ENCODE data around the gene CFB. TPM values are rescaled to one million over a fixed set of nuclear protein-coding genes. Genes with fewer than 3 reads are reported as not detected.

The CFB gene
- total RNA-seq, 1 experiment from 2014 or later: 5.6 TPM

DNA sequence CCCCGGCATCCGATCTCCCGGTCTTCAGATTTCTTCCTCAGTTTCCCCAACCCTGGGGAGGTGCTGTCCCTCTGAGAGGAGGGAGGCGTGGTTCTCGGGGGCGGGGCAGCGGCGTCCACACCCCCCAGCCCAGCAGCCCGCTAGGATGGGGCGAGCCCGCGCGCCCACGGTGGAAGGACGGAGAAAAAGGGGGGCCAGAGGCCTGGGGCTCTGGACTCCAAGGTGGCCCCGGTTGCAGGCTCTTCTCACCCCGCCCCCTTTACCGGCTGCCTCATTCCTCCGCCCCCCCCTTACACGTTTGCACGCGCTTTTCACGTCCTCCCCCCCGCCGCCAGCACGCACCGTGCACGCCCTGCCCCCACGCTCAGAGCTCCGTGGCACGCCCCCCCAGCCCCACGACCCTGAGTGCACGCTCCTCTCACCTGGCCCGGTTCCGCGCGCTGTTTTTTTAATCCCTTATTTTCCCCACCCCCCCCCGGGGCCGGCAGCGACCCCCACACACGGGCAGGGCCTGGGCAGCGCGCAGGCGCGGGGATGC is 44.4 kb upstream of the CFB start:
- POLR2A ChIA-PET: no interaction called here
- intact Hi-C loops (cut with micrococcal nuclease; ENCODE audit: unreplicated experiment) (no loop called here), in situ Hi-C loops (cut with HindIII; ENCODE audit: low pct_unique_long_range_greater_than_20kb, low sequenced_read_pairs) (no loop called here)
- H3K36me3 ChIP-seq (ENCODE audit: control insufficient read depth, insufficient read depth, low read length): no peaks in the 10 kb centered on the region; the same call in 1 of the 2 replicates
- CTCF ChIA-PET: no interaction called here
- DNase-seq (ENCODE audit: low read depth, low spot score) (no peak), ATAC-seq (peak; percentile 42)
- TF ChIP-seq, protein P1, sequence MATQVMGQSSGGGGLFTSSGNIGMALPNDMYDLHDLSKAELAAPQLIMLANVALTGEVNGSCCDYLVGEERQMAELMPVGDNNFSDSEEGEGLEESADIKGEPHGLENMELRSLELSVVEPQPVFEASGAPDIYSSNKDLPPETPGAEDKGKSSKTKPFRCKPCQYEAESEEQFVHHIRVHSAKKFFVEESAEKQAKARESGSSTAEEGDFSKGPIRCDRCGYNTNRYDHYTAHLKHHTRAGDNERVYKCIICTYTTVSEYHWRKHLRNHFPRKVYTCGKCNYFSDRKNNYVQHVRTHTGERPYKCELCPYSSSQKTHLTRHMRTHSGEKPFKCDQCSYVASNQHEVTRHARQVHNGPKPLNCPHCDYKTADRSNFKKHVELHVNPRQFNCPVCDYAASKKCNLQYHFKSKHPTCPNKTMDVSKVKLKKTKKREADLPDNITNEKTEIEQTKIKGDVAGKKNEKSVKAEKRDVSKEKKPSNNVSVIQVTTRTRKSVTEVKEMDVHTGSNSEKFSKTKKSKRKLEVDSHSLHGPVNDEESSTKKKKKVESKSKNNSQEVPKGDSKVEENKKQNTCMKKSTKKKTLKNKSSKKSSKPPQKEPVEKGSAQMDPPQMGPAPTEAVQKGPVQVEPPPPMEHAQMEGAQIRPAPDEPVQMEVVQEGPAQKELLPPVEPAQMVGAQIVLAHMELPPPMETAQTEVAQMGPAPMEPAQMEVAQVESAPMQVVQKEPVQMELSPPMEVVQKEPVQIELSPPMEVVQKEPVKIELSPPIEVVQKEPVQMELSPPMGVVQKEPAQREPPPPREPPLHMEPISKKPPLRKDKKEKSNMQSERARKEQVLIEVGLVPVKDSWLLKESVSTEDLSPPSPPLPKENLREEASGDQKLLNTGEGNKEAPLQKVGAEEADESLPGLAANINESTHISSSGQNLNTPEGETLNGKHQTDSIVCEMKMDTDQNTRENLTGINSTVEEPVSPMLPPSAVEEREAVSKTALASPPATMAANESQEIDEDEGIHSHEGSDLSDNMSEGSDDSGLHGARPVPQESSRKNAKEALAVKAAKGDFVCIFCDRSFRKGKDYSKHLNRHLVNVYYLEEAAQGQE (IDR thresholded peaks at IDR 0.05; ENCODE audit: insufficient read depth in 1 of 2, low read depth in 2 of 2, low read length in 1 of 2): no peak
- TF ChIP-seq POLR2AphosphoS5 (IDR thresholded peaks at IDR 0.05; ENCODE audit: low read depth, low read length) (no peak), SIN3A (IDR thresholded peaks at IDR 0.05; ENCODE audit: borderline replicate concordance, insufficient read depth, low read depth, low read length) (no peak), TCF7L2 (IDR thresholded peaks at IDR 0.05; ENCODE audit: low read depth, low read length) (no peak)
- TF ChIP-seq, protein P2, sequence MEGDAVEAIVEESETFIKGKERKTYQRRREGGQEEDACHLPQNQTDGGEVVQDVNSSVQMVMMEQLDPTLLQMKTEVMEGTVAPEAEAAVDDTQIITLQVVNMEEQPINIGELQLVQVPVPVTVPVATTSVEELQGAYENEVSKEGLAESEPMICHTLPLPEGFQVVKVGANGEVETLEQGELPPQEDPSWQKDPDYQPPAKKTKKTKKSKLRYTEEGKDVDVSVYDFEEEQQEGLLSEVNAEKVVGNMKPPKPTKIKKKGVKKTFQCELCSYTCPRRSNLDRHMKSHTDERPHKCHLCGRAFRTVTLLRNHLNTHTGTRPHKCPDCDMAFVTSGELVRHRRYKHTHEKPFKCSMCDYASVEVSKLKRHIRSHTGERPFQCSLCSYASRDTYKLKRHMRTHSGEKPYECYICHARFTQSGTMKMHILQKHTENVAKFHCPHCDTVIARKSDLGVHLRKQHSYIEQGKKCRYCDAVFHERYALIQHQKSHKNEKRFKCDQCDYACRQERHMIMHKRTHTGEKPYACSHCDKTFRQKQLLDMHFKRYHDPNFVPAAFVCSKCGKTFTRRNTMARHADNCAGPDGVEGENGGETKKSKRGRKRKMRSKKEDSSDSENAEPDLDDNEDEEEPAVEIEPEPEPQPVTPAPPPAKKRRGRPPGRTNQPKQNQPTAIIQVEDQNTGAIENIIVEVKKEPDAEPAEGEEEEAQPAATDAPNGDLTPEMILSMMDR (IDR thresholded peaks at IDR 0.05): no peak
- H3K9me3 ChIP-seq (ENCODE audit: control insufficient read depth, insufficient read depth, low read depth, low read length): no peaks in the 10 kb centered on the region
- BruUV-seq (replicated peaks): no TSS peak
- peak overlapping the region; percentile 54 to 70 for H3K4me3 ChIP-seq (ENCODE audit: low read depth in 2 of 2, low read length in 2 of 2)
- H3K27ac ChIP-seq (ENCODE audit: low read length): peak overlapping the region; percentile 75
- H3K27me3 ChIP-seq (ENCODE audit: control insufficient read depth, insufficient read depth, low read length): no peaks in the 10 kb centered on the region
- peaks cover 20% of the 10 kb centered on the region for H3K4me1 ChIP-seq (ENCODE audit: control insufficient read depth, insufficient read depth, low read length)

DNA sequence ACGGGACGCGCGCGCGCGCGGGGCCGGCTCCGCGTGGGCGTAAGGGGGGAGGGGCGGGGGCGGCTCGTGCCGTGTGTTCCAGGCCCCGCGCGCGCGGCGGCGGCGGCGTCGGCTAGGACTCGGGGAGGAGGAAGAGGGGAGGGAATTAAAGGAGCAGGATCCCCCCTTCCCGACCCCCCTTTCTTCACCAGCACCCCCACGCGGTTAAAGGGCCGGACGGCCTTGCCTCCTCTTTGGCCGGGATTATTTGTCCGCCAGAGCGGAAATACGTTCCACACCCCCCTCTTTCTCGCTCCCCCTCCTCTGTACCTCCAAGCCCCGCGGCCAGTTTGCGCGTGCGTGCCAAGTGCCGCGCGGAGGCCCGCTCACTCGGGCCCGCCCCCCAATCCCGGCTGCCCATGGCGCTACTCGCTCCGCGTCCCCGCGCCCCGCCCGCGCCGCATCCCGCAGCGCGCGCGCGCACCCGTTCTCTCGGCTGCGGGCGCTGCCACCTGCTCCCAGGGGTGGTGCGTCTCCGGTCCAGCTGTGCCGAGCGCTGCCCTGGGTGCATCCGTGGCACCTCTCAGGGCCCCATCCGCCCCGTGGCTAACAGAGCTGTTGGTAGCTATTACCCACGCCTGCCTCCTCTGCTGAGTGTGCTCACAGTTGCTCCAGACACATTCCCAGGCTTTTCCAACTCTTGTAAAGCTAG is 43.8 kb upstream of the CFB start, which contains the start of gene ZBTB12:
ZBTB12 (minus strand) TSS at position 134 of the 691 bp plus-strand sequence. CDS start 781 bp downstream, outside the sequence.
- ChIA-PET POLR2A (interaction anchor here (0.6 kb wide), 1 partner anchor 14 kb away, joined by 4 read pairs; no protein-coding TSS in a partner anchor), CTCF (interaction anchor here (0.6 to 0.8 kb wide), 2 partner anchors 21 to 50 kb away, joined by 3 read pairs; no protein-coding TSS in a partner anchor)
- no TSS peak for BruUV-seq (replicated peaks)
- peak within 1 kb of the TSS; percentile 92 for H3K27ac ChIP-seq (ENCODE audit: low read length)
- H3K9me3 ChIP-seq (ENCODE audit: control insufficient read depth, insufficient read depth, low read depth, low read length): no peaks in the 10 kb centered on the region
- H3K4me3 ChIP-seq (ENCODE audit: low read depth in 2 of 2, low read length in 2 of 2): peak within 1 kb of the TSS; percentile 54 to 70
- no peaks in the 10 kb centered on the region for H3K27me3 ChIP-seq (ENCODE audit: control insufficient read depth, insufficient read depth, low read length)
- in situ Hi-C loops (cut with HindIII; ENCODE audit: low pct_unique_long_range_greater_than_20kb, low sequenced_read_pairs): no loop called here
- ATAC-seq (peak; percentile 83), DNase-seq (ENCODE audit: low read depth, low spot score) (peak; percentile 64)
- H3K36me3 ChIP-seq (ENCODE audit: control insufficient read depth, insufficient read depth, low read length): no peaks in the 10 kb centered on the region; the same call in 1 of the 2 replicates
- peak; percentile 52; the same call in 1 of the 2 replicates for TF ChIP-seq POLR2AphosphoS5 (IDR thresholded peaks at IDR 0.05; ENCODE audit: low read depth, low read length)
- TF ChIP-seq, protein P1 (IDR thresholded peaks at IDR 0.05; ENCODE audit: insufficient read depth in 1 of 2, low read depth in 2 of 2, low read length in 1 of 2): 0 out of 4 replicates have a peak, but pooled peaks of 1 of the 2 experiments have one; percentile 18
- peak; percentile 45; the same call in 1 of the 2 replicates for TF ChIP-seq SIN3A (IDR thresholded peaks at IDR 0.05; ENCODE audit: borderline replicate concordance, insufficient read depth, low read depth, low read length)
- TF ChIP-seq, protein P2 (IDR thresholded peaks at IDR 0.05): no peak
- intact Hi-C loops (cut with micrococcal nuclease; ENCODE audit: unreplicated experiment): no loop called here
- H3K4me1 ChIP-seq (ENCODE audit: control insufficient read depth, insufficient read depth, low read length): peaks cover 17% of the 10 kb centered on the region

Measured in Panc1 (cell line).